Effector CD8-positive, alpha-beta T cell (primary cell): ENCODE measurements around the gene OR2L5.

Experiments
- DNase-seq: peaks from one replicate; lab custom pipeline; 2025; lab: John Stamatoyannopoulos, UW
- total RNA-seq, 4 experiments: gene quantifications; one replicate each; lab custom pipeline; 2026; lab: John Stamatoyannopoulos, UW

The OR2L5 gene, protein sequence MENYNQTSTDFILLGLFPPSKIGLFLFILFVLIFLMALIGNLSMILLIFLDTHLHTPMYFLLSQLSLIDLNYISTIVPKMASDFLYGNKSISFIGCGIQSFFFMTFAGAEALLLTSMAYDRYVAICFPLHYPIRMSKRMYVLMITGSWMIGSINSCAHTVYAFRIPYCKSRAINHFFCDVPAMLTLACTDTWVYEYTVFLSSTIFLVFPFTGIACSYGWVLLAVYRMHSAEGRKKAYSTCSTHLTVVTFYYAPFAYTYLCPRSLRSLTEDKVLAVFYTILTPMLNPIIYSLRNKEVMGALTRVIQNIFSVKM
- total RNA-seq = 0 to 0.18 (median 0) reads per million in 4 experiments

DNA sequence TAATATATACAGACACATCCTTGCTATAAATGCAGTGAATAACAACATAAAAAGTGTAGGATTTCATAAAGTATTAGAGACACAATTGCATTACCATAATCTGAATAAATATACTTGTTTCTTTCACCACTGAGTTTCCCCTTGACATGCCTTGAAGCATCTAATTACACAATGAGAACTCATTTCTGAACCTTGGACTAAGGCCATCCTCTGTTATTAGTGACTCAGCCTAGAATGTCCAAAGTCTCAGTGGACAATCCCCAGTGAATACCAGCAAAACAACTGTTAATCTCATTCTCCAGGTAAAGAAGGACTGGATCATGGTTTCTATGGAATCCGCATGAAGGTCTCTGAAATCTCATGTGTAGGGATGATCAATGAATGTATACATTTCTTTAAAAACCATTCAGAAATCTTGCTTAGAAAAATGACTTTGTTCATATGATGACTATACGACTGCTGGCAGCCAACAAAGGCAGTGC is at the start of gene OR2L5:
Gene OR2L5, plus strand, starts transcription at position 432 of the 482 bp plus-strand sequence. CDS start 8,288 bp downstream, outside the sequence.
- DNase-seq = no peak

DNA sequence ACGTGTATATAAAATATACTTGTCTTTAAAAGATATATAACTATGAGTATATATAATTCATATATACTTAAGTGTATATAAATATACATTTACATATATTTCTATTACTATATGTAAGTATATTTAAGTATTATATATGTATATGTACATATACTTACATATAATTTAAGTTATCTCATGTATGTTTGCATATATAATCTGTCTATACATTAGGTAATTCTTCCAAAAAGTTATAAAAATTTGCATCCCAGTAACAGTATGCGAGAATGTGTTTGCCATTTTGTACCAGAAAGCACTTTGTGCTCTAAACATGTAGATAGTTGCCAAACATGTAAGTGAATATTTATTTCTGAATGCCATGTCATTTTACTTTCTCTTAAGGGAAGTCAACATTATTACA is 48.5 kb upstream of the OR2L5 start, which contains the start of gene OR2AK2:
Gene OR2AK2, plus strand, starts transcription at position 301 of the 400 bp plus-strand sequence. CDS start 144 bp downstream, outside the sequence.
- DNase-seq = no peak

DNA sequence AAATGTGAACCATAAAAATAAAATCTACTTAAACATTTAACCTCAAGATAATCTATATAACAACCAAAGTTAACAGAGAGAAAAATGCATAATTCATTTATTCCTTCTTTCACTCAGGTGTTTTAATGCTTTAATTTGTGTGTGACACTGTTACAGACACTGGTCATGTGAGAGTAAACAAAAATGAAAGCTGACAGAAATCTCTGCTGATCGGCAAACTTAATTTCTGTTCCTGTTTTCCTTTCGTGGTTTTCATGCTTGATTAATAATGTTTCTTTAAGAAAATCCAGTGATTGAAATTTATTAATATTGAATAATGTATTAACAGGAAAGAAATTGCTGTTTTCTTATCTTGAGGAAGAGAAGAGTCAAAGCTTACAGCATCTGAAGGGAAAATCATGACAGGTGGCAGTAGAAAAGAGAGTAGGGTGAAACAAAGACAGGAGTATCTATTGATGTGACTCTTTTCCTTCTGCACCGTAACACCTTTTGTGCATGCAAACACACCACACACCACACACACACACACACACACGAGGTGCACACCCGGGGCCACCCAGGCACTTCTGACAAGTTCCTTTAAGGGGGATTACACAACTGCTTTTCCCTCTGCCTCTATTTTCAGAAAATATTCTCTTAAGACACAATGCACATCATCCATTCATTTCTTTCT is 46.8 kb upstream of the OR2L5 start:
- no peak for DNase-seq

DNA sequence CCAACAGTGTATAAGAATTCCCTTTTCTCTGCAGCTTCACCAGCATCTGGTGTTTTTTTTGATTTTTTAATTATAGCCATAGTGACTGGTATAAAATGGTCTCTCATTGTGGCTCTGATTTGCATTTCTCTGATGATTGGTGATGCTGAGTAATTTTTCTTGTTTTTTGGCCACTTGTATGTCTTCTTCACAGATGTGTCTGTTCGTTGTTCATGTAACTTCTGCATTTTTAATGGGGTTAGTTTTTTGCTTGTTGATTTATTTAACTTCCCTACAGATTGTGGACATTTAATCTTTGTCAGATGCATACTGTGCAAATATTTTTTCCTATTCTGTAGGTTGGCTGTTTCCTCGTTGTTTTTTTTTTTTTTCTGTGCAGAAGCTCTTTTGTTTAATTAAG is 20.5 kb upstream of the OR2L5 start:
- no peak for DNase-seq

DNA sequence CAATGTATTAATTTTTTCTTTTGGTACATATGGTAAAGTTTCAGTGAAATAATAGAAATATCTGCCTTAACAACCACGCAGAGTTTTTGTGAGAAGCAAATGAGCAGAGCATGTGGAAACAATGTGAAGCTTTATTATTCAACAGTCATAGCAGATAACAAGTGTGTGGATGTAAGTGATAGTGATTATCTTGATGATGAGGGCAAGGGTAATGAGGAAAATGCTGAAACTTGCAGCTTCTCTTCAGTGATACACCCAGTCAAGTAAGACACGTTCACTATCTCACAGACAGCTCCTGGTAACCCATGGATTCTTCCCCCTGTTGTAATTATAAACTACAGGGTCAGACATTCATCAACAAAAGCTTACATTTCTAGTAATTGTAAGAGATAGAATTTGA is 14.6 kb upstream of the OR2L5 start:
- DNase-seq = no peak

DNA sequence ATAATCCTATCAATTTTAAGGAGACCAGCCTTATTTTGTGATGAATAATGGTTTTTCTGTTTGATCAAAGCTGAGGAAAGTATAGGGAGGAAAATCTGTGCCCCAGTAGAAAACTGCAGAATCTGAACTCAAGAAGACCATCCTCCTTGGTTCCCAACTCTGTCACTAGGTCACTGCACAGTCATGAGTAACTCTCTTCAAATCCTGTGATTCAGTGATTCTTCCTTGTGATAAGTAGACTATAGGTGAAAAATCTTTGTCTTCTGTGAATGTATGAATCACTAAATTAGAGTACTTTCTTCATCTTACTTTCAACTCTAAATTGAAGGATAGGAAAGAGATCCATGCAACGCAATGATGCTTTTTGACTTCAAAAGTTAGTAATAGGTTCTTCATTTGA is 13.3 kb upstream of the OR2L5 start:
- no peak for DNase-seq

DNA sequence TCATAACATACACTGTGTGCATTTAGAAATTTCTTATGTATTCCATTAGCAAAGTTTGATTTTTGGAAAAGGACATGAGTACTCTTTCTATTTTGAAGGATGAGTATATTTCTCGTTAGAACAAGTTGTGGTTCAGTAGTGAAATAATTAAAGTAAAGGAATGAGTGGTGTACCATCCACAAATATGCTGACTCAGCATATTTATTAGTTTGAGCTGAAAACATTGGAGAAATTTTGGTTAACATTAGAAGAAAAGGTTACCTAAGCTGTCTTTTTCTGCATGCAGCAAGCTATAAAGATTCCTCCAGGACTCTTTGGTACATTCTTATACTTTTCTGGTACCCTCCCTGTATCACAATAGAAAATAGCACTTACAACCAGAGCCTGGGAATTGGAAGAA is 5.7 kb upstream of the OR2L5 start:
- DNase-seq = no peak

DNA sequence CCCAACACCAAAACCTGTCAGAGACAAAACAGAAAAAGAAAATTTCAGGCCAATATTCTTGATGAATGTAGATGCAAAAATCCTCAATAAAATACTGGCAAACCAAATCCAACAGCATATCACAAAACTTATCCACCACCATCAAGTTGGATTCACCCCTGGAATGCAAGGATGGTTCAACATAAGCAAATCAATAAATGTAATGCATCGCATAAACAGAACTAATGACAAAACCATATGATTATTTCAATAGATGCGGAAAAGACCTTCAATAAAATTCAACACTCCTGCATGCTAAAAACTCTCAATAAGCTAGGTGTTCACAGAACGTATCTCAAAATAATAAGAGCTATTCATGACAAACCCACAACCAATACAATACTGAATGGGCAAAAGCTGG is 3.8 kb upstream of the OR2L5 start:
- DNase-seq = no peak

DNA sequence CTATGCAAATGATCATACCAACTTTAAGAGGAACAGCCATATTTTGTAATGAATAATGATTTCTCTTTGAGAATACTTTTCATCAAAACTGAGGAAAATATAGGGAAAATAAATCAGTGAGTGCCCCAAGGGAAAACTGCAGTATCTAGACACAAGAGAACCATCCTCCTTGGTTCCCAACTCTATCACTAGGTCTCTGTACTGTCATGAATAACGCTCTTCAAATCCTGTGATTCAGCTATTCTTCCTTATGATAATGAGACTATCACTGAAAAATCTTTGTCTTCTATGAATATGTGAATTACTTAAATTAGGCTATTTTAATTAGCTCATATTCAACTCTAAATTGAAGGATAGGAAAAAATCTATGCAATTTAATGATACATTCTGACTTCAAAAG is 2.3 kb downstream of the OR2L5 start:
- DNase-seq = no peak

DNA sequence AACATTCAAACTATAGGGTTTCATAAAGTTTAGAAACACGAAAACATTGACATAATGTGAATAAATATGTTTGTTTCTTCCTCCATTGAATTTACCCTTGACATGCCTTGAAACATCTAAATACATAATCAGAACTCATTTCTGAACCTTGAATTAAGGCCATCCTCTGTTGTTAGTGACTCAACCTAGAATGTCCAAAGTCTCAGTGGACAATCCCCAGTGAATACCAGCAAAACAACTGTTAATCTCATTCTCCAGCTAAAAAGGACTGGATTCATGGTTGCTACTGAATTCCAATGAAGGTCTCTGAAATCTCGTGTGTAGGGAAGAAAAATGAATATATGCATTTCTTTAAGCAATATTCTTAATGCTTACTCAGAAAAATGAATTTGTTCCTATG is 16.3 kb downstream of the OR2L5 start, which contains the start of gene OR2L2:
Gene OR2L2, plus strand, starts transcription at position 301 of the 400 bp plus-strand sequence. CDS start 8,198 bp downstream, outside the sequence.
- DNase-seq = no peak

DNA sequence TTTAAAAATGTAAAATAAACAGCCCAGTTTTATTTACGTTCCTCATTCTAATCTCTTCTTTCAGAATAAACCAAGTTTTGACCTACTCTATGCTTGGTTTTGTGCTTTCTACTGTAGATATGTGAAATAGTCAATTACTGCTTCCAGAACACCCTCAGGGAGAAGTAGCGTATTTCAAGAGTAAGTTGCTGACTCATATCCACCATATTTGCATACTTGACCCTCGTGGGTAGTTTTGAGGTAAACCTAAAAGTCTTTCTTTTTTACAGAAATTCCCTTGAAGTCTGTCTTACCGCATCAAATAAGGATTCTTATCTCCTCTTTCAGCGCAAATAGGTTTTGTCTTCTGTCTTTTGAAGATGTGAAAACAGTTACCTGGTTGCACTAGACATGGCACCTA is 31.7 kb downstream of the OR2L5 start:
- no peak for DNase-seq

DNA sequence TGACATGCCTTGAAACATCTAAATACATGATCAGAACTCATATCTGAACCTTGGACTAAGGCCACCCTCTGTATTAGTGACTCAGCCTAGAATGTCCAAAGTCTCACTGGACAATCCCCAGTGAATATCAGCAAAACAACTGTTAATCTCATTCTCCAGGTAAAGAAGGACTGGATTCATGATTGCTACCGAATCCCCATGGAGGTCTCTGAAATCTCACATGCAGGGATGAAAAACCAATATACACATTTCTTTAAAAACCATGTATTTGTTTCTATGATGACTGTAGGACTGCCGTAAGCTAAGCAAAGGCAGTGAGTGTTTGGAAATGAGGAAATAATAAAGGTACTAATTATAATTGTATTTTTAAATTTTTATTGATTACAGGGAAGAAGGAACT is 33.1 kb downstream of the OR2L5 start, which contains the start of gene OR2L3:
Gene OR2L3, plus strand, starts transcription at position 301 of the 400 bp plus-strand sequence. CDS start 13,846 bp downstream, outside the sequence.
- DNase-seq = no peak

DNA sequence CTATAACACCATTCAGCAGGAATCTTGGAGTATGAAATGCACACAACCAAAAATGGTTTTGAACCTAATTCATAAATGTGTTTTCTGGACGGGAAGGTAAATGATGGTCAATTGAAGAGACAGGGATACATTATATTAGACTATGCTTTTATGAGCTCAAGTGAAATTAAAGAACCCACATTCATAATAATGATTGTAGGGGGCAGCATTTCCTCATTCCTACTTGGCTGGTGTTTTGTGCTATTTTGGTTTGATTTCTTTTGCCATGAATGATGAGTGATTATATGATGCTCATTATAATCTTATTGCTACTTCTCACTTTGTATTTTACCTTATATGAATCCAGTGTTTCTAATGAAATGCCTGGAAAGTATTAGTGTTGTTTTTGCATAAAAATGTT is 33.5 kb downstream of the OR2L5 start:
- no peak for DNase-seq

DNA sequence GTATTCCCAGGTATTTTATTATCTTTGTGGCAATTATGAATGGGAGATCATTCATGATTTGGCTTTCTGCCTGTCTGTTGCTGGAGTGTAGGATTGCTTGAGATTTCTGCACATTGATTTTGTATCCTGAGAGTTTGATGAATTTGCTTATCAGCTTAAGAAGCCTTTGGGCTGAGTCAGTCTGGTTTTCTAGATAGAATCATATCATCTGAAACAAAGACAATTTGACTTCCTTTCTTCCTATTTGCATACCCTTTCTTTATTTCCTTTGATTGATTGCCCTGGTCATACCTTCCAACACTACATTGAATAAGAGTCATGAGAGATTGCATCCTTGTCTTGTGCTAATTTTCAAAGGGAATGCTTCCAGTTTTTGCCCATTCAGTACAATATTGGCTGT is 41.2 kb downstream of the OR2L5 start:
- no peak for DNase-seq

DNA sequence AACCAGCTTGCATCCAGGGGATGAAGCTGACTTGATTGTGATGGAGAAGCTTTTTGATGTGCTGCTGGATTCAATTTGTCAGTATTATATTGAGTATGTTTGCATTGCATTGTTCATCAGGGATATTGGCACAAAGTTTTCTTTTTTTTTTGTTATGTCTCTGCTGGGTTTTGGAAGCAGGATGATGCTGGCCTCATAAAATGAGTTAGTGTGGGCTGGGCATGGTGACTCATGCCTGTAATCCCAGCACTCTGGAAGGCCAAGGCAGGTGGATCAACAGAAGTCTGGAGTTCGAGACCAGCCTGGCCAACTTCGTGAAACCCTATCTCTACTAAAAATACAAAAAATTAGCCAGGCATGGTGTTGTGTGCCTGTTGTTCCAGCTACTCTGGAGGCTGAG is 41.8 kb downstream of the OR2L5 start:
- no peak for DNase-seq

DNA sequence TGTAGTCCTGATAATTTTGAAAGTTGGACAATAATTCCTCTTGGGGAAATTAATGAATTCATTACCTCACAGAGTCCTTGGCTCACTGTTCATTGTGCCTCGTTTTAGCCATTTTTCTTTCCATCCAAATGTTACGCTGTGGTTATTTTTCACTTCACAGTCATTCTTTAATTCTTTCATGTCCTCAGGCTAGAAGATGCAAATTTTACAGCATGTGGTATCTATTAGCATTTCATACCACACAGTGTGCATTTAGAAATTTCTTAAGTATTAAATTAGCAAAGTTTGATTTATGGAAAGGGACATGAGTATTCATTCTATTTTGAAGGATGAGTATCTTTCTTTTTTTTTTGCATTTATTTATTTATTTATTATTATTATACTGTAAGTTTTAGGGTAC is 51.6 kb downstream of the OR2L5 start:
- no peak for DNase-seq

DNA sequence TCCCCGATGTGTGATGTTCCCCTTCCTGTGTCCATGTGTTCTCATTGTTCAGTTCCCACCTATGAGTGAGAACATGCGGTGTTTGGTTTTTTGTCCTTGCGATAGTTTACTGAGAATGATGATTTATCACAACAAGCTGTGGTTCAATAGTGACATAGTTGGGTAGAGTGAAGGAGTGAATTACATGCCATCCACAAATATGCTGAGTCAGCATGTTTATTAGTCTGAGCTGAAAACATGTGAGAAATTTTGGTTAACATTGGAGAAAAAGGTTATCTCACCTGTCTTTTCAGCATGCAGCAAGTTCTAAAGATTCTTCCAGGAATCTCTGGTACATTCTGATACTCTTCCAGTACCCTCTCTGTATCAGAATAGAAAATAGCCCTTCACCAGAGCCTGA is 52.1 kb downstream of the OR2L5 start:
- DNase-seq = no peak
